ENCODE data around the gene FAM241B. TPM values are rescaled to one million over a fixed set of nuclear protein-coding genes. Genes with fewer than 3 reads are reported as not detected.

The FAM241B gene
- total and polyA plus RNA-seq, 2 of the 4 experiments (the other 2 are of a cell fraction), result 0.18 to 1.4 TPM

- ChIA-PET POLR2A (ENCODE audit: unreplicated experiment) (no interaction called here), CTCF (interaction anchor here (0.8 to 0.9 kb wide), 2 partner anchors 10 to 227 kb away, joined by 3 to 4 read pairs; no protein-coding TSS in a partner anchor)
- H4K91ac ChIP-seq (ENCODE audit: insufficient read depth, low read depth, low read length), result no peak overlapping the region
- intact Hi-C loops (cut with micrococcal nuclease) (loop anchor here (5.0 kb wide), 1 partner anchor 208 kb away; no protein-coding TSS in a partner anchor), in situ Hi-C loops (cut with MboI; ENCODE audit: low sequenced_read_pairs) (loop anchor here (5.0 to 10.0 kb wide), 2 partner anchors 118 to 210 kb away; no protein-coding TSS in a partner anchor), dilution Hi-C loops (cut with HindIII; ENCODE audit: low sequenced_read_pairs, unreplicated experiment) (no loop called here)
- H2AK9ac ChIP-seq (replicated peaks; ENCODE audit: low read depth, low read length, poor library complexity), result no peak overlapping the region
- no peak overlapping the region for H3K27ac ChIP-seq (ENCODE audit: insufficient read depth, low read length)
- H2BK20ac ChIP-seq (ENCODE audit: low read depth, low read length), result no peak overlapping the region
- no peaks in the 10 kb centered on the region for H3K79me1 ChIP-seq (ENCODE audit: low read depth in 1 of 2, low read length in 2 of 2)
- no peak overlapping the region for H3K56ac ChIP-seq (ENCODE audit: extremely low read depth, insufficient read depth, low read length)
- no peak overlapping the region for H3K18ac ChIP-seq (ENCODE audit: low read depth, low read length)
- no peak overlapping the region for H3K23ac ChIP-seq (ENCODE audit: low read depth, low read length)
- H3K4me3 ChIP-seq (ENCODE audit: insufficient read depth, low read depth, low read length), result no peak overlapping the region
- no peak overlapping the region for H4K5ac ChIP-seq (ENCODE audit: low read depth, low read length)
- H3K4me2 ChIP-seq (ENCODE audit: low read depth, low read length), result no peak overlapping the region
- no peak overlapping the region for H2AFZ ChIP-seq (replicated peaks; ENCODE audit: low read length, poor library complexity)
- H2BK15ac ChIP-seq (ENCODE audit: low read depth, low read length), result no peak overlapping the region
- no peak overlapping the region for H2BK120ac ChIP-seq (ENCODE audit: low read depth, low read length)
- ATAC-seq (ENCODE audit: low read depth) (no peak), DNase-seq (no peak)
- no peak overlapping the region for H4K8ac ChIP-seq (ENCODE audit: low read depth in 2 of 2, low read length in 2 of 2)
- H2AK5ac ChIP-seq (ENCODE audit: low read depth, low read length), result no peak overlapping the region
- H3K4ac ChIP-seq (ENCODE audit: low read depth, low read length), result no peak overlapping the region
- H3K27me3 ChIP-seq (ENCODE audit: control insufficient read depth, insufficient read depth, low read length), result peaks cover 60% of the 10 kb centered on the region
- H3K36me3 ChIP-seq (ENCODE audit: control insufficient read depth, insufficient read depth, low read length), result no peaks in the 10 kb centered on the region
- H3K9ac ChIP-seq (ENCODE audit: low read depth, low read length), result no peak overlapping the region
- H3K9me1 ChIP-seq (ENCODE audit: insufficient read depth, low read length), result no peaks in the 10 kb centered on the region
- WGBS, 2 experiments (ENCODE audit: extremely low coverage in 2 of 2, insufficient read length in 1 of 2), result 84% methylated on average over 5 of the region's 9 CpGs; no CpG with 5 or more reads in 1 of the 2 experiments
- no peaks in the 10 kb centered on the region for H3K9me3 ChIP-seq (ENCODE audit: control insufficient read depth, insufficient read depth, low read length)
- TF ChIP-seq MXI1 (IDR thresholded peaks at IDR 0.05; ENCODE audit: borderline replicate concordance, low read depth, low read length), result no peak
- TF ChIP-seq FOS (IDR thresholded peaks at IDR 0.05; ENCODE audit: low read depth, low read length), result no peak
- TF ChIP-seq RAD21 (IDR thresholded peaks at IDR 0.05; ENCODE audit: low read length), result no peak
- no peak for TF ChIP-seq BHLHE40 (IDR thresholded peaks at IDR 0.05; ENCODE audit: low read depth, low read length)
- no peak for TF ChIP-seq MAZ (IDR thresholded peaks at IDR 0.05; ENCODE audit: borderline replicate concordance, low read depth, low read length)
- no peak for TF ChIP-seq CEBPB (IDR thresholded peaks at IDR 0.05; ENCODE audit: low read depth, low read length)
- TF ChIP-seq CHD1 (IDR thresholded peaks at IDR 0.05; ENCODE audit: low read depth, low read length), result no peak
- no peak for TF ChIP-seq MAFK (IDR thresholded peaks at IDR 0.05; ENCODE audit: low read depth, low read length)
- no peak for TF ChIP-seq CTCF (conservative IDR thresholded peaks at IDR 0.05; ENCODE audit: low read depth, low read length)
- no peak for TF ChIP-seq RCOR1 (IDR thresholded peaks at IDR 0.05; ENCODE audit: insufficient replicate concordance, low read length)
- no peak for TF ChIP-seq SMC3 (IDR thresholded peaks at IDR 0.05; ENCODE audit: low read depth, low read length)
- no peak overlapping the region for H2BK5ac ChIP-seq (ENCODE audit: low read depth, low read length, poor library complexity, severe bottlenecking)
- no peaks in the 10 kb centered on the region for H3K4me1 ChIP-seq (ENCODE audit: control insufficient read depth, insufficient read depth, low read length)
- no peak overlapping the region for H3K14ac ChIP-seq (replicated peaks; ENCODE audit: low read depth, low read length)
- BruUV-seq (replicated peaks), result no TSS peak
- H4K20me1 ChIP-seq (ENCODE audit: insufficient read depth, low read length), result no peaks in the 10 kb centered on the region
Measured at GRCh38 chr10:69634759-69635425, 4.8 kb downstream of the FAM241B start.

All from IMR-90 (cell line).